Activated CD4-positive, alpha-beta T cell treated with anti-CD3 and anti-CD28 coated beads, Interleukin-2, amount 10 ng/mL, durations not matched to agents 7 days and 5 days (primary cell): ENCODE data around the gene KCNH2. TPM values are rescaled to one million over a fixed set of nuclear protein-coding genes. Genes with fewer than 3 reads are reported as not detected.

Source experiments
- CTCF ChIA-PET: fragments of 350-600 bp; sonication (Branson Sonifier 250); formaldehyde crosslinking; loops from one replicate; lab custom pipeline; 2021; ENCODE audit warnings: antibody characterized with exemption; lab: Charles Lee
- POLR2A ChIA-PET: fragments of 350-600 bp; sonication (Branson Sonifier 250); formaldehyde crosslinking; loops from one replicate; lab custom pipeline; 2021; ENCODE audit warnings: antibody characterized with exemption; lab: Charles Lee
- DNase-seq: peaks from one replicate; pipeline ENCODE4 v3.0.0-alpha.2; 2020
- H3K27ac Mint-ChIP-seq: one replicate; pipeline ENCODE4 v1.8.0; 2021; ENCODE audit warnings: mild to moderate bottlenecking, moderate library complexity, mixed read lengths
- H3K27me3 Mint-ChIP-seq: one replicate; pipeline ENCODE4 v1.8.0; 2021; ENCODE audit warnings: mixed read lengths
- H3K36me3 Mint-ChIP-seq: one replicate; pipeline ENCODE4 v1.8.0; 2021; ENCODE audit warnings: low read depth, mixed read lengths
- H3K4me1 Mint-ChIP-seq: one replicate; pipeline ENCODE4 v1.8.0; 2021; ENCODE audit warnings: mixed read lengths
- H3K4me3 Mint-ChIP-seq: one replicate; pipeline ENCODE4 v1.8.0; 2021; ENCODE audit warnings: mild to moderate bottlenecking, moderate library complexity, mixed read lengths
- H3K9me3 Mint-ChIP-seq: one replicate; pipeline ENCODE4 v1.8.0; 2021; ENCODE audit warnings: mixed read lengths
- total RNA-seq, 2 experiments: library from RNA; stranded (reverse); gene quantifications; one replicate each; pipeline ENCODE4 v1.2.3, GENCODE V29; 2021

The KCNH2 gene
- total RNA-seq, 2 experiments from 2014 or later, result 0.27 to 0.30 TPM

DNA sequence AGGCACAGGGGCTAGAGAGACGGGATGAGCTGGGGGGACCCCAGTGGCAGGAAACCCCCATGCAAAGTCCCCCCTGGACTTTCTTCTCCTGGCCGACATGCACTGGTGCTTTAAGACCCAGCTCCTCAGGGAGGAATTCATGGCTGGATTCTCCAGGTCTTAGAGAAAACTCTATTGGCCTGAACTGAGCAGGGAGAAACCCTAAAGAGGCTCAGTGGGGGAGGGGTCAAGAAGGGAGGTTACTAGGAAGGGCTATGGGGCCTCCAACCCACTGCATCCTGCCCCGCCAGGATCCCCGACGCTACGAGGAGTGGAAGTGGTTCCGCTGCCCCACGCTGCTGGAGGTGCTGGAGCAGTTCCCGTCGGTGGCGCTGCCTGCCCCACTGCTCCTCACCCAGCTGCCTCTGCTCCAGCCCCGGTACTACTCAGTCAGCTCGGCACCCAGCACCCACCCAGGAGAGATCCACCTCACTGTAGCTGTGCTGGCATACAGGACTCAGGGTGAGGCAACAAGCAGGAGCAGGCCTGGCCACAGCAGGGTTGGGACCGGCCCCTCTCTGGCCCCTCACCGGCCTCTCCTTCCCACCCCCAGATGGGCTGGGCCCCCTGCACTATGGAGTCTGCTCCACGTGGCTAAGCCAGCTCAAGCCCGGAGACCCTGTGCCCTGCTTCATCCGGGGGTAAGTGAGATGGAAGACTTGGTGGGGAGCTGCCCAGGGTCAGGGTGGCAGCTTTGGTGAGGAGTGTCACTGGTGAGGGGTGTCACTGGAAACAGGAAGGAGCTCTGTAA, 32.4 kb upstream of the KCNH2 start:
- peak overlapping the region; percentile 70 for H3K4me3 Mint-ChIP-seq
- ChIA-PET CTCF (interaction anchor here (0.6 to 6.3 kb wide), 14 partner anchors 10 to 116 kb away, joined by 3 to 79 read pairs (median 4); partner anchors contain the start of genes ABCB8 and ATG9B), POLR2A (interaction anchor here (0.7 to 1.4 kb wide), 2 partner anchors 70 to 1387 kb away, joined by 3 to 4 read pairs; partner anchors contain the start of gene FASTK)
- no peaks in the 10 kb centered on the region for H3K27me3 Mint-ChIP-seq
- H3K36me3 Mint-ChIP-seq, result peaks cover 28% of the 10 kb centered on the region
- peak overlapping the region; percentile 94 for H3K27ac Mint-ChIP-seq
- H3K4me1 Mint-ChIP-seq, result peaks cover 80% of the 10 kb centered on the region
- H3K9me3 Mint-ChIP-seq, result no peaks in the 10 kb centered on the region
- DNase-seq, result peak; percentile 57

DNA sequence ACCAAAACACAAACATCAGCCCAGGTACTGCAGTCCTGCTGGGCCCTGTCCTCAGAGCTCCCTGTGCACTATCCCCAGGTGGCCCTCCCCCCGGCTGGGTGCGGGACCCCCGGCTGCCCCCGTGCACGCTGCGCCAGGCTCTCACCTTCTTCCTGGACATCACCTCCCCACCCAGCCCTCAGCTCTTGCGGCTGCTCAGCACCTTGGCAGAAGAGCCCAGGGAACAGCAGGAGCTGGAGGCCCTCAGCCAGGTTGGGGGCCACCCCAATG, 31.9 kb upstream of the KCNH2 start:
- H3K4me1 Mint-ChIP-seq, result peaks cover 75% of the 10 kb centered on the region
- CTCF ChIA-PET, result interaction anchor here (1.0 to 6.3 kb wide), 14 partner anchors 10 to 101 kb away, joined by 3 to 79 read pairs (median 4); partner anchors contain the start of genes ABCB8, ATG9B and FASTK

DNA sequence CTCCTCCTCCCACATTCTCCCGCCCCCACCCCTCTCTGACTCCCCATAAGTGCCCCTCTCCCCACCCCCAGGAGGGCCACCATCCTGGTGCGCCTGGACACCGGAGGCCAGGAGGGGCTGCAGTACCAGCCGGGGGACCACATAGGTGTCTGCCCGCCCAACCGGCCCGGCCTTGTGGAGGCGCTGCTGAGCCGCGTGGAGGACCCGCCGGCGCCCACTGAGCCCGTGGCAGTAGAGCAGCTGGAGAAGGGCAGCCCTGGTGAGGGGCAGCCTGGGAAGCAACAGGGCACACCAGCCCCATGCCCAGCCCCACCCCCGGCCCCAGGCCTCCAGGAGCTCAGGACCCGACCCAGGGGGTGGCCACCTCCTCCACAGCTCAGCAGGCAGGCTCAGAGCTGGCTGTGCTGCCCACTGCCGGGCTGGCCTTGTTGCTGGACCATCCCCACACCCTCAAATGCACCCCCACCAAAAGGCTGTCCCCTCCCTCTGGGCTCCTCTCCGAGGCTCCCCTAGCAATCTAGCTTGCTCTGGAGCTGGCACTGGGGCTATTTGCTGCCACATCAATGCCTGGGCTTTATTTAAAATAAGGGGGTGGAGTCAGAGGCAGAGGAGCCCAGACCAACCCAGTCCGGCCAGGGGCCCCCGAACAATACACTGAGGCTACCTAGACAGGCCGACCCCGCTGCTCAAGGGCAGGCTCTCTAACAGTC, 31.4 kb upstream of the KCNH2 start:
- ChIA-PET POLR2A (no interaction called here), CTCF (interaction anchor here (0.6 to 6.3 kb wide), 17 partner anchors 11 to 223 kb away, joined by 3 to 79 read pairs (median 4); partner anchors contain the start of genes ABCB8, ATG9B and FASTK)
- Mint-ChIP-seq H3K27ac (peak overlapping the region; percentile 94), H3K4me3 (no peak overlapping the region), H3K9me3 (no peaks in the 10 kb centered on the region), H3K4me1 (peaks cover 70% of the 10 kb centered on the region), H3K27me3 (no peaks in the 10 kb centered on the region), H3K36me3 (peaks cover 21% of the 10 kb centered on the region)
- DNase-seq, result no peak

More for the DNA sequence above, 31.9 kb upstream of the KCNH2 start:
- H3K36me3 Mint-ChIP-seq, result peaks cover 23% of the 10 kb centered on the region
- H3K4me3 Mint-ChIP-seq, result peak overlapping the region; percentile 70
- no peaks in the 10 kb centered on the region for H3K27me3 Mint-ChIP-seq
- peak overlapping the region; percentile 94 for H3K27ac Mint-ChIP-seq
- DNase-seq, result no peak
- H3K9me3 Mint-ChIP-seq, result no peaks in the 10 kb centered on the region
- POLR2A ChIA-PET, result interaction anchor here (1.4 kb wide), 1 partner anchor 71 kb away, joined by 4 read pairs; the partner anchor contains the start of gene FASTK

DNA sequence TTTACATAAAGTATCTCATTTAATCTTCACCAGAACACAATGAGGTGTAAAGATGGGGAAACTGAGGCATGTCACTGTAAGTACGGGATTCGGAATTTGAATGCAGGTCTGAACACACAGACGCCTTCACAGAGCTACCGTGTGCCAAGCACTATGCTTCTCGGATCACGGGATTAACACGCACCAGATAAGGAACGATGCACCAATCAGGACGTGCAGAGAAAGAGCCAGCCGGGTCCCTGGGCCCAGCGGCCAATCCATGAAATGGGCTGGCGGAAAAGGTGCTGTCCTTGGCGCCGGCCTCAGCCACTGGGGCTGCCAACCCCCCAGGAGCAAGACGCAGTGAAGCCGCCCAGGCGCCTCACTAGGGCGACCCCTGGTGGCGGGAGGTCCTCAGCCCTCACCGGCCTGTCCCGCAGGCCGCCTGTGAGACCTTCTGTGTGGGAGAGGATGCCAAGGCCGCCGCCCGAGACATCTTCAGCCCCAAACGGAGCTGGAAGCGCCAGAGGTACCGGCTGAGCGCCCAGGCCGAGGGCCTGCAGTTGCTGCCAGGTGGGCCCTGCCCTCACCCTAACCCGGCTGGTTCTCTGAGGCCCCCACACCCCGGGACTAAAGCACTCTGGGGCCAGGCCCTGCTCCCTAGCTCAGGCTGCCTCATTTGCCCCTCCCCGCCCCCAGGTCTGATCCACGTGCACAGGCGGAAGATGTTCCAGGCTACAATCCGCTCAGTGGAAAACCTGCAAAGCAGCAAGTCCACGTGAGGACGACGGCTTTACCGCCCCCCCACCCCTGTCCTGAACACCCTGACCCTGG, 30.6 kb upstream of the KCNH2 start:
- Mint-ChIP-seq H3K36me3 (peaks cover 17% of the 10 kb centered on the region), H3K27me3 (no peaks in the 10 kb centered on the region), H3K9me3 (no peaks in the 10 kb centered on the region), H3K4me1 (peaks cover 64% of the 10 kb centered on the region), H3K4me3 (peak overlapping the region; percentile 74), H3K27ac (peak overlapping the region; percentile 93)
- POLR2A ChIA-PET, result interaction anchor here (1.2 kb wide), 1 partner anchor 19 kb away, joined by 3 read pairs; the partner anchor contains the start of gene ABCB8
- DNase-seq, result peak; percentile 70
- CTCF ChIA-PET, result interaction anchor here (0.6 to 6.3 kb wide), 21 partner anchors 11 to 222 kb away, joined by 3 to 79 read pairs (median 4); partner anchors contain the start of genes ABCB8, ATG9B and FASTK

DNA sequence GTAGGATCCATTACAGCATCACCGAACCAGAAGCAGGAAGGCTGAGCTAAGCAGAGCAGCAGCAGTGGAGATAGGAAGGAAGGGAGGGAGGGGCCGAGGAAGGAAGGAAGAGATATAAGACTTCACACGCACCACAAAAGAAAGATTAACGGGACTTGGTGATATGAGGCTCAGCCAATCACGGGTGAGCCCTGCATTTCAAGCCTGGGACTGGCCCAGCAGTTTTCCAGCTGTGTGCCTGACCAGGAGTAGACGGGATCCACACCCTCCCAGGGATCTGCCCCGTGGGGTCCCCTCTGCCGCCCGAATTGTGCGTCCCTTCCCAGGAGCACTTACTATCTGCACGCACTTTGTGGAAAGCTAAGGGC, 30.0 kb upstream of the KCNH2 start:
- no peaks in the 10 kb centered on the region for H3K27me3 Mint-ChIP-seq
- peak overlapping the region; percentile 74 for H3K4me3 Mint-ChIP-seq
- H3K9me3 Mint-ChIP-seq, result no peaks in the 10 kb centered on the region
- POLR2A ChIA-PET, result interaction anchor here (1.2 kb wide), 1 partner anchor 20 kb away, joined by 3 read pairs; the partner anchor contains the start of gene ABCB8
- DNase-seq, result peak; percentile 60
- peak overlapping the region; percentile 93 for H3K27ac Mint-ChIP-seq
- CTCF ChIA-PET, result interaction anchor here (0.6 to 6.3 kb wide), 14 partner anchors 11 to 678 kb away, joined by 3 to 79 read pairs (median 4); partner anchors contain the start of genes ABCB8 and ATG9B
- H3K36me3 Mint-ChIP-seq, result peaks cover 17% of the 10 kb centered on the region
- peaks cover 60% of the 10 kb centered on the region for H3K4me1 Mint-ChIP-seq

DNA sequence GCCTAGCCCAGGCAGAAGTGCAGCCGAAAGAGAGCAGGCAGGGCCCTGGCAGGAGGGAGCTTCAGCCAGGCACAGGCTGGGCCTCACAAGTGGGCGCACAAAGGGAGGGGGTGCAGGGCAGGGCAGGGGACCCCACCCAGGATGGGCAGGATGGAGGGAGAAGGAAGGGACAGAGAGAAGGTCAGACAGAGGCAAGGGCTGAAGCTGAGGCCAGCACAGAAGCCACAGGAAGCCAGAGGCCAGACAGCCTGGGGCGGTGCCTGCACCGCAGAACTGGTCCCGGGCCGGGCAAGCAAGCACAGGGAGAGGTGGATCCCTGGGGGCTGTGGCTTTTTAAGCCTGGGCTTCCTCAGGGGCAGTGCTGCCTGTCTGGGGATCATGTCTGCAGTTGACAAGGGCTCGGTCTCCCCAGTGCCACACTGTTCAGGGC, 29.4 kb upstream of the KCNH2 start:
- Mint-ChIP-seq H3K36me3 (peaks cover 14% of the 10 kb centered on the region), H3K9me3 (no peaks in the 10 kb centered on the region), H3K27ac (peak overlapping the region; percentile 93), H3K27me3 (no peaks in the 10 kb centered on the region), H3K4me1 (peaks cover 54% of the 10 kb centered on the region), H3K4me3 (peak overlapping the region; percentile 74)
- ChIA-PET CTCF (interaction anchor here (0.6 to 6.3 kb wide), 12 partner anchors 10 to 678 kb away, joined by 3 to 79 read pairs (median 4); partner anchors contain the start of gene ATG9B), POLR2A (no interaction called here)
- DNase-seq, result no peak

DNA sequence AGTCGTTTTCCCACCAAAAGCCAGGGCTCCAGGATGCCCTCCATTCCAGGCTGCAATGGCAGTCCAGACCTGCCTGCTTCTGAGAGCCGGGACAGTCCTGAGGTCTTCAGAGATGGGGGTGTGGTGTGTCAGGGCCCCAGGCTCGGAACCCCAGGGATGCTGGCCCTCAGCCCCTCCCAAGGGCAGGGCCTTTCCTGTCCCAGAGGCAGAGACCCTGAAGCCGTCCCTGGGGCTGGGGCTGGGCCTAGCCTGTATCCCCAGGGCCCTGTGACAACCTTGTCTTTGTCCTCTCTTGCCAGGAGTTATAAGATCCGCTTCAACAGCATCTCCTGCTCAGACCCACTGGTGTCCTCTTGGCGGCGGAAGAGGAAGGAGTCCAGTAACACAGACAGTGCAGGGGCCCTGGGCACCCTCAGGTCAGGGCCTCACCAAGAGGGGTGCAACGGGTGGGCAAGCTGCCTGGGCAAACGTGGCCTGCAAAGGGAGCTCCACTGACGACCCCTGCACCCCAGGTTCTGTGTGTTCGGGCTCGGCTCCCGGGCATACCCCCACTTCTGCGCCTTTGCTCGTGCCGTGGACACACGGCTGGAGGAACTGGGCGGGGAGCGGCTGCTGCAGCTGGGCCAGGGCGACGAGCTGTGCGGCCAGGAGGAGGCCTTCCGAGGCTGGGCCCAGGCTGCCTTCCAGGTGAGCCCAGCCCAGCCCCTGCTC, 28.6 kb upstream of the KCNH2 start:
- CTCF ChIA-PET, result interaction anchor here (0.5 to 6.3 kb wide), 7 partner anchors 9 to 1135 kb away, joined by 3 to 79 read pairs (median 4); partner anchors contain the start of gene ATG9B
- Mint-ChIP-seq H3K36me3 (peaks cover 8% of the 10 kb centered on the region), H3K4me1 (peaks cover 46% of the 10 kb centered on the region), H3K4me3 (no peak overlapping the region), H3K27me3 (no peaks in the 10 kb centered on the region), H3K27ac (peak overlapping the region; percentile 81), H3K9me3 (no peaks in the 10 kb centered on the region)
- POLR2A ChIA-PET, result no interaction called here
- no peak for DNase-seq

DNA sequence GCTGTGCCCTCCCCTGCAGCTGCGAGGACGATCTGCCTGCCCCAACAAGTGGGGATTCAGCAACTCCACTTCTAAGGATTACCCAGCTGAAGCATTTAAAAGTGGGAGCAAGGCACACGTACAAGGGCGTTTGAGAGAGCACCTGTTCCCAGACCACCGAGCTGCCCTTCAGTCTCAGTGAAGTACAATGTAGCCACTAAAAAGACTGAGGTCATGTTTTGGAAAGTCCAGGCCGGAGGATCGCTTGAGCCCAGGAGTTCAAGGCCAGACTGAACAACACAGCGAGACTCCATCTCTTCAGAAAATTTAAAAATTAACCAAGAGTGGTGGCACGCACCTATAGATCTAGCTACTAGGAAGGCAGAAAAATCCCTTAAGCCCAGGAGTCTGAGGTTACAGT, 27.4 kb upstream of the KCNH2 start:
- Mint-ChIP-seq H3K36me3 (peaks cover 6% of the 10 kb centered on the region), H3K9me3 (no peaks in the 10 kb centered on the region), H3K27me3 (no peaks in the 10 kb centered on the region), H3K4me1 (peaks cover 36% of the 10 kb centered on the region), H3K27ac (peak overlapping the region; percentile 41), H3K4me3 (no peak overlapping the region)
- DNase-seq, result no peak
- CTCF ChIA-PET, result interaction anchor here (1.6 to 3.3 kb wide), 2 partner anchors 8 to 11 kb away, joined by 4 to 10 read pairs; no protein-coding TSS in a partner anchor
- POLR2A ChIA-PET, result no interaction called here

DNA sequence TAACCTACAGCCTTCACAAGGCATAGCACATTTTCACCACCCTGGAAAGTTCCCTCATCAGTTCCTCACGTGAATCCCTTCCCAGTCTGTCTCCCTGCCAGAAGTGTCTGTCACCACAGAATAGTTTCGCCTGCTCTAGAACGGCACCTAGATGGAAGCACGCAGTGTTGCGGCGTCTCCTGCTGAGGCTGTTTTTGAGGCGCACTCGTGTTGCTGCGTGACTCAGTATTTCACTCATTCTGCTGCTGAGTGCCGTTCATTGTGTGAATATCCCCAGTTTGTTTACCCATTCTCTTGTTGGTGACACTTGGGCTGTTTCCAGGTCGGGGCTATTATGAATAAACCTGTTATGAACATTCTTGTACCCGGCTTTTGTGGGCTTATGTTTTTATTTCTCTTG, 25.5 kb upstream of the KCNH2 start:
- Mint-ChIP-seq H3K4me1 (peaks cover 31% of the 10 kb centered on the region), H3K4me3 (no peak overlapping the region), H3K36me3 (peaks cover 7% of the 10 kb centered on the region), H3K9me3 (no peaks in the 10 kb centered on the region), H3K27ac (peak overlapping the region; percentile 19), H3K27me3 (no peaks in the 10 kb centered on the region)
- DNase-seq, result no peak
- ChIA-PET CTCF (interaction anchor here (3.3 kb wide), 1 partner anchor 9 kb away, joined by 10 read pairs; no protein-coding TSS in a partner anchor), POLR2A (no interaction called here)

DNA sequence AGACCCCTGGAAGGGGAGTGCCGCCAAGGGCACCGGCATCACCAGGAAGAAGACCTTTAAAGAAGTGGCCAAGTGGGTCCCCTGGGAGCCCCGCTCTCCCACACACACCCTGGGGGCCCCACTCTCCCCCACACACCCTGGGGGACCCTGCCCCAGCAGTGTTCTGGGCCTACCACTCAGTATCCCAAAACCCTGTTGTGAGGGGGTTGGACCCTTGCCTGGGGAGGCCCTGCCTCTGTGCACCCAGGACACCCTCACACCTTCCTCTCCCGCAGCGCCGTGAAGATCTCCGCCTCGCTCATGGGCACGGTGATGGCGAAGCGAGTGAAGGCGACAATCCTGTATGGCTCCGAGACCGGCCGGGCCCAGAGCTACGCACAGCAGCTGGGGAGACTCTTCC, 23.4 kb upstream of the KCNH2 start:
- POLR2A ChIA-PET, result no interaction called here
- peaks cover 32% of the 10 kb centered on the region for H3K4me1 Mint-ChIP-seq
- CTCF ChIA-PET, result interaction anchor here (0.6 to 0.7 kb wide), 2 partner anchors 10 to 235 kb away, joined by 3 read pairs; no protein-coding TSS in a partner anchor
- H3K4me3 Mint-ChIP-seq, result no peak overlapping the region
- peaks cover 10% of the 10 kb centered on the region for H3K36me3 Mint-ChIP-seq
- H3K27ac Mint-ChIP-seq, result no peak overlapping the region
- H3K27me3 Mint-ChIP-seq, result no peaks in the 10 kb centered on the region
- no peaks in the 10 kb centered on the region for H3K9me3 Mint-ChIP-seq
- no peak for DNase-seq

DNA sequence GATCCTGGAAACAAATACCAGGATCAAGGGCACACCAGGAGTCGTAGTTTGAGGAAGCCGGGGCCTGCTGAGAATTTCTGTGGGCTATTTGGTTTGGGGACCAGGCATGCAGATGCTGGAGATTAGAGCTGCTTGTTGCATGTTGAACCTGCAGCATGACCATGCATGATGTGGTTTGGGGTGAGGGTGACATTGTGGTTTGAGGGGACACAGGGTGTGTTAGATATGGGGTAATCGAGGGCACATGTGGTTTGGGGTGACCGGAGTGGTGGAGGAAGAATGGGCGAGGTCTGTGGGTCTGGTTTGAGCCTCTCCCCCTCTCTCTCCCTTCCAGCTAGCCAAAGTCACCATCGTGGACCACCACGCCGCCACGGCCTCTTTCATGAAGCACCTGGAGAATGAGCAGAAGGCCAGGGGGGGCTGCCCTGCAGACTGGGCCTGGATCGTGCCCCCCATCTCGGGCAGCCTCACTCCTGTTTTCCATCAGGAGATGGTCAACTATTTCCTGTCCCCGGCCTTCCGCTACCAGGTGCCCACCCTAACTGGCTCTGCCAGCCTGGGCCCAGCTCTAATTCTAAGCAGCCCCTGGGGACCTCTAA, 22.9 kb upstream of the KCNH2 start:
- H3K36me3 Mint-ChIP-seq, result peaks cover 10% of the 10 kb centered on the region
- no peak for DNase-seq
- H3K9me3 Mint-ChIP-seq, result no peaks in the 10 kb centered on the region
- no peak overlapping the region for H3K4me3 Mint-ChIP-seq
- CTCF ChIA-PET, result interaction anchor here (1.0 kb wide), 1 partner anchor 27 kb away, joined by 3 read pairs; the partner anchor contains the start of gene ABCB8
- no peaks in the 10 kb centered on the region for H3K27me3 Mint-ChIP-seq
- POLR2A ChIA-PET, result no interaction called here
- peaks cover 32% of the 10 kb centered on the region for H3K4me1 Mint-ChIP-seq
- no peak overlapping the region for H3K27ac Mint-ChIP-seq
